Neutrophil (primary cell): Measurements from ENCODE around the gene STK17B.

Source experiments
- H3K27ac ChIP-seq: fragments of 200-600 bp; sonication (generic); 2 replicates; pipeline ENCODE4 v1.5.1; 2016; ENCODE audit warnings: mild to moderate bottlenecking, moderate library complexity
- H3K27me3 ChIP-seq: fragments of 200-600 bp; sonication (generic); 2 replicates; pipeline ENCODE4 v1.6.0; 2016; ENCODE audit warnings: mild to moderate bottlenecking
- H3K36me3 ChIP-seq: fragments of 200-600 bp; sonication (generic); 2 replicates; pipeline ENCODE4 v1.5.1; 2017
- H3K4me1 ChIP-seq, 2 experiments: fragments of 200-600 bp in 1 of 2; sonication (generic) in 1 of 2; 1 replicate in 1 of 2; 2 replicates in 1 of 2; pipeline versions ENCODE4 v1.5.1 to v1.6.1; 2013 to 2016; ENCODE audit warnings: low read depth in 1 of 2, low read length in 1 of 2, mild to moderate bottlenecking in 1 of 2, moderate library complexity in 1 of 2; ENCODE audit not compliant: control insufficient read depth in 1 of 2, insufficient read depth in 1 of 2
- H3K4me3 ChIP-seq, 2 experiments: fragments of 200-600 bp in 1 of 2; sonication (generic) in 1 of 2; 1 replicate in 1 of 2; 2 replicates in 1 of 2; pipeline ENCODE4 v1.5.1; 2013 to 2016; ENCODE audit warnings: low read depth in 1 of 2, low read length in 1 of 2, mild to moderate bottlenecking in 1 of 2, moderate library complexity in 1 of 2
- H3K9me3 ChIP-seq: fragments of 200-600 bp; sonication (generic); 2 replicates; pipeline ENCODE4 v1.5.1; 2016
- TF ChIP-seq, protein P1 (sequence below): fragments of 200-600 bp; sonication (generic); IDR thresholded peaks from 2 replicates; pipeline ENCODE4 v1.5.1; 2016; ENCODE audit warnings: antibody characterized with exemption

STK17B gene

DNA sequence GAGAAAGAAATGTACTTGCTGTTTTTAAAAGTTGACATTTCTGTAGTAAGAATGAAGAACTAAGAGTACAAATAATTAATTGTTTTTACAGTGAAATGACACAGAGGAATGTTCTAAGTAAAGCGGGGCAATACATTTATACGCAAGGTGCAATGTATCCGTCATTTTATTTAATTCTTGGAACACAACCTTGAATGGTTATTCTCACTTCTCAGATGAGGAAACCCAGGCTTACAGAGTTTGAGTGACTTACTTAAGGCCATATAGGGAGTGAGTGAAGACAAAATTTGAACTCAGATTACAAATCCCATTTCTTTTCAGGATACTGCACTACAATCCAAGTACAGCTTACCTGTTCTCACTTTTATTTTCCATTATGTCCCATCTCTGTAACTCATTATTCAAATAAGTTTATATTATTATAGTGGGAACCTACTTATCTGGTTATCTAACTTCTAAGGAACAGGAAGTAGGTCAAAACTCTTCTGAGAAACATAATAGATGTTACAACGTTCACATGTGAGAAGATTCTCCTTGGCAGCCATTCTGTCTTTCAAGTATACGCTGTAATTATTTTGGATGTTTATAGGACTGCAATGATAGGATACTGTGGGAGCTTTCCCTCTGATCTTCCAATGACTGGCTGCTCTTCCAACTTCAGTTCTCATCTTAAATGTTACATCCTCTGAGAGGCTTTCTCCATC lies 12.3 kb upstream of the STK17B start:
- Histone ChIP-seq H3K27ac (peak overlapping the region; percentile 38), H3K4me3 (no peak overlapping the region), H3K27me3 (no peaks in the 10 kb centered on the region), H3K36me3 (no peaks in the 10 kb centered on the region), H3K9me3 (no peaks in the 10 kb centered on the region), H3K4me1 (peaks cover 6 to 8% of the 10 kb centered on the region in 2 experiments)
- TF ChIP-seq, protein P1, sequence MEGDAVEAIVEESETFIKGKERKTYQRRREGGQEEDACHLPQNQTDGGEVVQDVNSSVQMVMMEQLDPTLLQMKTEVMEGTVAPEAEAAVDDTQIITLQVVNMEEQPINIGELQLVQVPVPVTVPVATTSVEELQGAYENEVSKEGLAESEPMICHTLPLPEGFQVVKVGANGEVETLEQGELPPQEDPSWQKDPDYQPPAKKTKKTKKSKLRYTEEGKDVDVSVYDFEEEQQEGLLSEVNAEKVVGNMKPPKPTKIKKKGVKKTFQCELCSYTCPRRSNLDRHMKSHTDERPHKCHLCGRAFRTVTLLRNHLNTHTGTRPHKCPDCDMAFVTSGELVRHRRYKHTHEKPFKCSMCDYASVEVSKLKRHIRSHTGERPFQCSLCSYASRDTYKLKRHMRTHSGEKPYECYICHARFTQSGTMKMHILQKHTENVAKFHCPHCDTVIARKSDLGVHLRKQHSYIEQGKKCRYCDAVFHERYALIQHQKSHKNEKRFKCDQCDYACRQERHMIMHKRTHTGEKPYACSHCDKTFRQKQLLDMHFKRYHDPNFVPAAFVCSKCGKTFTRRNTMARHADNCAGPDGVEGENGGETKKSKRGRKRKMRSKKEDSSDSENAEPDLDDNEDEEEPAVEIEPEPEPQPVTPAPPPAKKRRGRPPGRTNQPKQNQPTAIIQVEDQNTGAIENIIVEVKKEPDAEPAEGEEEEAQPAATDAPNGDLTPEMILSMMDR, result no peak

DNA sequence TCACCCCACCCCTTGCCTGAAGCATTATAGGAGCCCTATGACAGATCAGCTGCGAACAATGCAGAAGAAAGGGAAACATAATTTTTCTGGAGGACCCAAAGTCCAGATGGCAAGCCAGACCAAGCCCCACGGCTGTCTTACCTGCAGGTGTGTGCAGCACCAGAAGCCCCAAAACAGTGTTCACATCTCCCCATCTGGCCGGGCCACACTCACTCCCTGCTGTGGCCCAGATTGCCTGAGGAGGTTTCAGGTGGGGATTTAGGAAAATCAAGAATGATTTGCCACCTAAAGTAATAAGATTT lies 11.7 kb upstream of the STK17B start:
- Histone ChIP-seq H3K4me1 (peaks cover 6 to 8% of the 10 kb centered on the region in 2 experiments), H3K27me3 (no peaks in the 10 kb centered on the region), H3K9me3 (no peaks in the 10 kb centered on the region), H3K27ac (peak overlapping the region; percentile 38), H3K4me3 (no peak overlapping the region), H3K36me3 (no peaks in the 10 kb centered on the region)
- TF ChIP-seq, protein P1, result no peak

DNA sequence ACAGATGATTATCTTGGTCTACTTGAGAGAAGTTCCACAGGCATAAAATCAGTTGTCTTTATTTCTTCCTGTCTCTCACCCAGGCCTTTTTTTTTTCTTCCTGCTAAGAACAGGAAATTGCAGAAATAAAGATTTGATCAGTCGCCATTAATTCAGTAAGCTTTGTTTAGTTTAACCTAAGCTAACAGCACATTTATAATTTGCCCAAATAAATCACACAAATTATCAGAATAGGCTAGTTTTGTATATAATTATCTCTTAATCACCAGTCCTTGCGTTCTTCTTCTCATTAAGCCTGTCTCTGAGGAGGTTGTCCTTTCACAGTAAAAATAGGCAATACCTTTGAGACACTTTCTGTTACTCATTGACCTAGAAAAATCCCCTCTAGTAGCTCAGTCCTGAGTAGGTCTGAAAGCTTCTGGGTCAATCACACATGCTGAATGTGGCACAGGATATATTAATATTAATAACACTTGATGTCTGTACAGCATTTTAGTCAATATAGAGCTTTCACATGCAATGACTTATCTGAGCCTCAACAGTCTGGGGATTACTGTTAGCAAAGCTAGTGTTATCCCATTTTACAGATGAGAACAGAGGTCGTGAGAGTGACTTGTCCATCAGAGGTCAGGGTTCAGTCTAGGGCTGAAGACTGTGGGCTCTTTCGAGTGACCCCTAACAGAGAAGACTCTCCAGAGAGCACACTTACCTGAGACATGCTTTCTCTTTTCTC lies 11.2 kb upstream of the STK17B start:
- H3K4me1 ChIP-seq, result peaks cover 6 to 8% of the 10 kb centered on the region in 2 experiments
- no peaks in the 10 kb centered on the region for H3K36me3 ChIP-seq
- TF ChIP-seq, protein P1, result no peak
- no peaks in the 10 kb centered on the region for H3K9me3 ChIP-seq
- no peak overlapping the region for H3K27ac ChIP-seq
- H3K27me3 ChIP-seq, result no peaks in the 10 kb centered on the region
- H3K4me3 ChIP-seq, result no peak overlapping the region

DNA sequence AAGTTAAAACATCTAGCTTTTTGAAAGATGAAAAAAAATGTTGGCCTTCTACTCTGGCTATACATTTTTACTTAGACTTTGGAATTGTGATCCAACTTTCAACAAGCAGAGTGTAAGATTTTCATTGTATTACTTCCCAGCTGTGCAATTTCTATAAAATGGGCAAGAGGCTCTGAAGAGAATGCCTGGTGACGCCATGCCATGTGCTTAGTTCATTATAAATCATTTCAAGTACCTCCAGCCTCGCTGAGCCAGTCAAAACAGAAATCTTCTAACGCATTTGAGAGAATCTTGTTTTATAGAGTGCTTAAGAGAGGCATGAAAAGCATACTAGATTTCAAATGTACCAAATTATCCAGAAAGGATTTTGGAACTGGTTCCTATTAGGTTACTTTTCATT lies 10.1 kb upstream of the STK17B start:
- peaks cover 6 to 8% of the 10 kb centered on the region in 2 experiments for H3K4me1 ChIP-seq
- no peaks in the 10 kb centered on the region for H3K36me3 ChIP-seq
- no peaks in the 10 kb centered on the region for H3K9me3 ChIP-seq
- no peaks in the 10 kb centered on the region for H3K27me3 ChIP-seq
- no peak overlapping the region for H3K27ac ChIP-seq
- TF ChIP-seq, protein P1, result no peak
- no peak overlapping the region for H3K4me3 ChIP-seq

DNA sequence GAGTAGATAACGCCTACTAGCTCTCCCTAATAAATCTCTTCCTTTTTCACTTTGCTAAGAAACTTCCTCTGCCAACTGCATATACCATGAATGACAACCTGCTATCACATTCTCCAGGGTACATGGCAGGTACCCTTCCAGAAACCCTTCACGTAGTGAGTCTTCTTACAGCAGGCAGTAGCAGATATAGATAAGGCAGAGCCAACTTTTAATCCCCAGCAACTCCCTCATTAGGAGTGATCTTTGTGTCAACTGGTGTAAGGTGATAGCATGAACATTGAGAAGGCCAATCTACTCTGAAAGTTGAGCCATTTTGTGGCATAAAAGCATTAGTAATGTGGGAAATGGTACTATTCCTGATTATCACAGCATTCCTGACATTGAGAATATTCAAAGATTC lies 5.7 kb upstream of the STK17B start:
- Histone ChIP-seq H3K36me3 (no peaks in the 10 kb centered on the region), H3K4me3 (no peak overlapping the region), H3K9me3 (no peaks in the 10 kb centered on the region), H3K27ac (no peak overlapping the region), H3K4me1 (peaks cover 17 to 23% of the 10 kb centered on the region in 2 experiments), H3K27me3 (no peaks in the 10 kb centered on the region)
- TF ChIP-seq, protein P1, result no peak
